ENCODE data around the gene PSMA8.
"Not testable (repeated sequence)": the region's sequence is repeated elsewhere in the genome, so short reads cannot be mapped to it uniquely, and the experiment has no call there.

DNA sequence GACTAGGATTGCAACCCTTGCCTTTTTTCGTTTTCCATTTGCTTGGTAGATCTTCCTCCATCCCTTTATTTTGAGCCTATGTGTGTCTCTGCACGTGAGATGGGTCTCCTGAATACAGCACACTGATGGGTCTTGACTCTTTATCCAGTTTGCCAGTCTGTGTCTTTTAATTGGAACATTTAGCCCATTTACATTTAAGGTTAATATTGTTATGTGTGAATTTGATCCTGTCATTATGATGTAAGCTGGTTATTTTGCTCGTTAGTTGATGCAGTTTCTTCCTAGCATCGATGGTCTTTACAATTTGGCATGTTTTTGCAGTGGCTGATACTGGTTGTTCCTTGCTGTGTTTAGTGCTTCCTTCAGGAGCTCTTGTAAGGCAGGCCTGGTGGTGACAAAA is 108.7 kb downstream of the PSMA8 start:
- TF ChIP-seq ZFP3 (CRISPR knock-in tag; IDR thresholded peaks at IDR 0.05); TCF4 (CRISPR knock-in tag; IDR thresholded peaks at IDR 0.05; ENCODE audit: borderline replicate concordance); ARNTL (CRISPR knock-in tag; IDR thresholded peaks at IDR 0.05; ENCODE audit: borderline replicate concordance, low read depth); ZC3H10 (CRISPR knock-in tag; IDR thresholded peaks at IDR 0.05); TOX (CRISPR knock-in tag; IDR thresholded peaks at IDR 0.05; ENCODE audit: borderline replicate concordance); ZFP30 (CRISPR knock-in tag; IDR thresholded peaks at IDR 0.05); OSR1 (CRISPR knock-in tag; IDR thresholded peaks at IDR 0.05); RARB (CRISPR knock-in tag; IDR thresholded peaks at IDR 0.05); ZNF8 (CRISPR knock-in tag; IDR thresholded peaks at IDR 0.05); PPARA (CRISPR knock-in tag; IDR thresholded peaks at IDR 0.05; ENCODE audit: borderline replicate concordance): not testable (repeated sequence)
- TF ChIP-seq, protein P1, sequence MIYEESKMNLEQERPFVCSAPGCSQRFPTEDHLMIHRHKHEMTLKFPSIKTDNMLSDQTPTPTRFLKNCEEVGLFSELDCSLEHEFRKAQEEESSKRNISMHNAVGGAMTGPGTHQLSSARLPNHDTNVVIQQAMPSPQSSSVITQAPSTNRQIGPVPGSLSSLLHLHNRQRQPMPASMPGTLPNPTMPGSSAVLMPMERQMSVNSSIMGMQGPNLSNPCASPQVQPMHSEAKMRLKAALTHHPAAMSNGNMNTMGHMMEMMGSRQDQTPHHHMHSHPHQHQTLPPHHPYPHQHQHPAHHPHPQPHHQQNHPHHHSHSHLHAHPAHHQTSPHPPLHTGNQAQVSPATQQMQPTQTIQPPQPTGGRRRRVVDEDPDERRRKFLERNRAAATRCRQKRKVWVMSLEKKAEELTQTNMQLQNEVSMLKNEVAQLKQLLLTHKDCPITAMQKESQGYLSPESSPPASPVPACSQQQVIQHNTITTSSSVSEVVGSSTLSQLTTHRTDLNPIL (CRISPR knock-in tag; IDR thresholded peaks at IDR 0.05; ENCODE audit: low read depth) = not testable (repeated sequence)
- TF ChIP-seq, protein P2, sequence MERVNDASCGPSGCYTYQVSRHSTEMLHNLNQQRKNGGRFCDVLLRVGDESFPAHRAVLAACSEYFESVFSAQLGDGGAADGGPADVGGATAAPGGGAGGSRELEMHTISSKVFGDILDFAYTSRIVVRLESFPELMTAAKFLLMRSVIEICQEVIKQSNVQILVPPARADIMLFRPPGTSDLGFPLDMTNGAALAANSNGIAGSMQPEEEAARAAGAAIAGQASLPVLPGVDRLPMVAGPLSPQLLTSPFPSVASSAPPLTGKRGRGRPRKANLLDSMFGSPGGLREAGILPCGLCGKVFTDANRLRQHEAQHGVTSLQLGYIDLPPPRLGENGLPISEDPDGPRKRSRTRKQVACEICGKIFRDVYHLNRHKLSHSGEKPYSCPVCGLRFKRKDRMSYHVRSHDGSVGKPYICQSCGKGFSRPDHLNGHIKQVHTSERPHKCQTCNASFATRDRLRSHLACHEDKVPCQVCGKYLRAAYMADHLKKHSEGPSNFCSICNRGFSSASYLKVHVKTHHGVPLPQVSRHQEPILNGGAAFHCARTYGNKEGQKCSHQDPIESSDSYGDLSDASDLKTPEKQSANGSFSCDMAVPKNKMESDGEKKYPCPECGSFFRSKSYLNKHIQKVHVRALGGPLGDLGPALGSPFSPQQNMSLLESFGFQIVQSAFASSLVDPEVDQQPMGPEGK (CRISPR knock-in tag; IDR thresholded peaks at IDR 0.05; ENCODE audit: borderline replicate concordance) = not testable (repeated sequence)

Data from SK-N-SH treated with all-trans-retinoic acid at 6 μM for 48 hours (cell line).